Fibroblast of pulmonary artery (primary cell): ENCODE measurements around the gene METRNL.
A peak's percentile ranks its signal among the peaks of the same experiment; 100 is the strongest.

Source experiments
- DNase-seq: peaks from one replicate; pipeline ENCODE4 v3.0.0-alpha.2; 2010; ENCODE audit warnings: low read depth
- H3K4me3 ChIP-seq: replicated peaks from 2 replicates; pipeline ENCODE4 v1.5.1; 2011; ENCODE audit warnings: low read depth, mild to moderate bottlenecking, control low read depth, low read length, moderate library complexity
- CTCF ChIP-seq: IDR thresholded peaks from 2 replicates; pipeline ENCODE4 v1.5.1; 2011; ENCODE audit warnings: mild to moderate bottlenecking, control low read depth, low read length, inconsistent platforms; ENCODE audit errors: missing control alignments

METRNL gene

DNA sequence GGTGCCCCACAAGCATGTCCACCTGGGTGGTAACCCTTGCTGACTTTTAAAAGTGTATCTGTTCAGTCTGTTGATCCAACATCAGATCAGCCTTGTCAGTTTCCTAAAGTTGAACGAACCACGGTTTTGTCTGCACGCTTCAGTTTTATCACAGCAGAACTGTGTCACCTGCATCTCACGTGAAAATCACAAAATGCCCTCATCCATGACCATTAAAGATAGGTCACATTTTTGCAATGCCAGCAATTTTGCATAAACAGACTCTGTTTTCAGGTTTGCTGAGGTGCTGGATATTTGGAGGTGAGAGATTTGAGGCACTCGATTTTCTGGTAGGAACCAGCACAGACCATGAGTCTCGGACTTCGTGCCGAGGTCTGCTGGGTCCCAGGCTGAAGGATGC lies 3.0 kb downstream of the METRNL start:
- TF ChIP-seq CTCF: no peak
- H3K4me3 ChIP-seq: no peak overlapping the region
- no peak for DNase-seq

DNA sequence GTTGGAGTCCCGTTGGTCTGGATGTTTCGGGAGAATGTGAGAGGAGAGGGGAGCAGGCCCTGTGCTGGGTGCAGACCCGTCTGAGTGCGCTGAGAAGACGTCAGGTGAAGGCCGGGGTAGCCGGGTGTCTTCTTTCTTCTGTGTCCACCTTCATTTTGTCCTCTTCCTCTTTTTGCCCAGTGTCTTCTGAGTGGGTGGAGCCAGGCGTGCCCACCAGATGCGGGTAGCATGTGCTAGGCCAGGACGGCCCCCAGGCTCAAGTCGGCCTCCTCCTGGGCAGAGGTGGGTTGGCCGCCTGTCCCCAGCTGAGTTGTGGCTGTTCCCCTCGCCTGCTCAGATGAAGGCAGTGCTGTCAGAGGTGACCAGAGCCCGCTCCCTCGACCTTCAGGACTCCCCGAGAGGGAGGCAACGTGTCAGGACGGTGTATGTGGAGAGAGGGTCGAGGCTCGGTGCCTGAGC lies 3.5 kb downstream of the METRNL start:
- no peak overlapping the region for H3K4me3 ChIP-seq
- TF ChIP-seq CTCF: no peak
- DNase-seq: no peak

GRCh38 chr17:83083368-83084201 lies 4.2 kb downstream of the METRNL start:
- peak; percentile 89 for DNase-seq
- TF ChIP-seq CTCF: no peak
- H3K4me3 ChIP-seq: peak overlapping the region; percentile 10

- H3K4me3 ChIP-seq: peak overlapping the region; percentile 10
- no peak for TF ChIP-seq CTCF
- DNase-seq: no peak
These were observed 4.8 kb downstream of the METRNL start for GRCh38 chr17:83084214-83084613.

DNA sequence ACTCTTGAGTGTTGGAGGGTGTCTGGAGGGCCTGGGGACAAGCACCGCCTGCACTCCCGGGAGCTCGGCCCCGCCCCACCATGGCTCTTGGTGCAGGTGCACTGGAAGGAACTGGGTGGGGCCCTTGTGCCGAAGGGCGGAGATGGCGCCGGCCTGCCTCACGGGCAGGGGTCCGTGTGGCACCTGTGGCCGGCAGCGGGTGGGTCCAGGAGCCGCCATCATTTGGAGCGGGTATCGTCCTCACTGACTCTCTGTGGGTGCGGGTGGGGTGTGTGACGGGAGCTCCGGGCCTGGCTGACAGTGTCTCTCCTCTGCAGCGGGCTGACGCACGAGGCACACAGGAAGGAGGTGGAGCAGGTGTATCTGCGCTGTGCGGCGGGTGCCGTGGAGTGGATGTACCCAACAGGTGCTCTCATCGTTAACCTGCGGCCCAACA lies 5.2 kb downstream of the METRNL start:
- no peak overlapping the region for H3K4me3 ChIP-seq
- no peak for DNase-seq
- no peak for TF ChIP-seq CTCF

GRCh38 chr17:83085103-83085502 lies 5.7 kb downstream of the METRNL start:
- no peak for TF ChIP-seq CTCF
- H3K4me3 ChIP-seq: no peak overlapping the region
- DNase-seq: no peak
